NCI-H524 treated with DMSO at 0.1 percent for 48 hours (cell line): Measurements from ENCODE around the gene CAMK2A.
A peak's percentile ranks its signal among the peaks of the same experiment; 100 is the strongest.

Source experiments
- DNase-seq: peaks from one replicate; lab custom pipeline; 2025; lab: John Stamatoyannopoulos, UW

Gene CAMK2A

DNA sequence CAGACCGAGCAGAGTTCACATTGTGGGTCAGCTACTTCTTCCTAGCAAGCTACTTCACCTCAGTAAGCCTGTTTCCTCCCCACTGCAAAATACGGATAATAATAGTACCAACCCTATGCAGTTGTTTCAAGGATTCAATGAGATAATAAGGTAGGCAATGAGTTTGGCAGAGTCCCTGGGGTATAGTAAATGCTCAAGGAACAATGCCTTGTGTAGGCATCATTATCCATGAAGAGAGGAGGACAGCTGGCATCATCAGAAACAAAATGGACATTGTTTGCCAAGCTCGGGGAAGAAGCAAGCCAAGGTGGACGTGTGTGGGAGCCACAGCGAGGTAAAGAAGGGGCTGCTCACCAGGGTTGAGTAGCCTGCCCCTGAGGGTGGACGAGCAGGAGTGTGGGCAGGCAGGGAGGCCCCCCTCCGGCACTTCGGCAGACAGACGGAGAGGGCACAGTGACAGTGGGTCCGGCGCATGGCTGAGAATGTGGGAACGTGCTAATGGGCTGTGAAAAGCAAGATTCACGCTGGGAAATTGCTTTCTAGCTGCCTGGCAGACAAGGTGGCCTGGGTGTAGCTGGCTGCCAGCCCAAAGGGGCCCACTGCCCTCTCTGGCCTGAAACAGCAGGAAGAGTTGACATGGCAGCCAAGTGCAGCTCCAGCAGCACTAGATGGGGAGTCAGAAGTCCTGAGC lies 10.1 kb downstream of the CAMK2A start:
- no peak for DNase-seq

DNA sequence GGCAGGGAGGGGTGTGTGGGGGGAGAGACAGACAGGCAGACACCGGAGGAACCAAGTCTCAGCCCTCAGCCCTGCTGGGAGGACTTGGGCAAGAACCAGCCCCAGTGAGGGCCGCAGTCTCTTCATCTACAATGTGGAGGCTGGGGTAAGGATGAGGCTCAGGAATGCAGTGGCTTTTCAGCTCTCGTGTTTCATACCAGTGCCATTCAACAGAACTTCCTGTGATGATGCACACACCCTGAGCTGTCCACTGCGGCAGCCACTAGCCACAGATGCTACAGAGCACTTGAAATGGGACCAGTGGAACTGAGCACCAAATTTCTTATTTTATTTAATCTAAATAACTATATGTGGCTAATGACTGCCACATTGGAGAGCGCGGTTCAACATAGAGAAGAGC lies 10.7 kb downstream of the CAMK2A start:
- DNase-seq = no peak

- no peak for DNase-seq
These were observed 11.4 kb downstream of the CAMK2A start for GRCh38 chr5:150278046-150278730.

- no peak for DNase-seq
These were observed 12.5 kb downstream of the CAMK2A start for GRCh38 chr5:150277043-150277442.

DNA sequence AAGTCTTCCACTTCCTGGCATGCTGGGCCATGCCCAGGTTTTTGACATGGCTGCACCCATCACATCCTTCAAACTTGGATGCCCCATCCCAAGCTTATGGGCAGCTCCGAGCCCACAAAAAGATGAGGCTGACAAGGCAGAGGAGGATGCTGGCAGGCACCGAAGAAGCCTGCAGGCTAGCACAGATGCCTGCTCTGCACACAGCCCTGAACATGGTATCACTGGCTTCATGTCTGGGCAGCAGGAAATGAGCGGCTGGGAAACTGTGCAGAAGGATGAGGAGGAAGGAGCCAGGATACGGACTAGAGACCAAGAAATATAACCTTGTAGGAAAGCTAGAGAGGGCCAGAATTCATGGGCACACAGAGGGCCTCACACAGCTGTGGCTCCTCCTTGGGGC lies 14.8 kb downstream of the CAMK2A start:
- no peak for DNase-seq

- peak; percentile 48 for DNase-seq
These were observed 17.0 kb downstream of the CAMK2A start for GRCh38 chr5:150272531-150272930.

- no peak for DNase-seq
These were observed 17.6 kb downstream of the CAMK2A start for GRCh38 chr5:150271923-150272322.

GRCh38 chr5:150271296-150271692 lies 18.3 kb downstream of the CAMK2A start:
- DNase-seq = no peak

DNA sequence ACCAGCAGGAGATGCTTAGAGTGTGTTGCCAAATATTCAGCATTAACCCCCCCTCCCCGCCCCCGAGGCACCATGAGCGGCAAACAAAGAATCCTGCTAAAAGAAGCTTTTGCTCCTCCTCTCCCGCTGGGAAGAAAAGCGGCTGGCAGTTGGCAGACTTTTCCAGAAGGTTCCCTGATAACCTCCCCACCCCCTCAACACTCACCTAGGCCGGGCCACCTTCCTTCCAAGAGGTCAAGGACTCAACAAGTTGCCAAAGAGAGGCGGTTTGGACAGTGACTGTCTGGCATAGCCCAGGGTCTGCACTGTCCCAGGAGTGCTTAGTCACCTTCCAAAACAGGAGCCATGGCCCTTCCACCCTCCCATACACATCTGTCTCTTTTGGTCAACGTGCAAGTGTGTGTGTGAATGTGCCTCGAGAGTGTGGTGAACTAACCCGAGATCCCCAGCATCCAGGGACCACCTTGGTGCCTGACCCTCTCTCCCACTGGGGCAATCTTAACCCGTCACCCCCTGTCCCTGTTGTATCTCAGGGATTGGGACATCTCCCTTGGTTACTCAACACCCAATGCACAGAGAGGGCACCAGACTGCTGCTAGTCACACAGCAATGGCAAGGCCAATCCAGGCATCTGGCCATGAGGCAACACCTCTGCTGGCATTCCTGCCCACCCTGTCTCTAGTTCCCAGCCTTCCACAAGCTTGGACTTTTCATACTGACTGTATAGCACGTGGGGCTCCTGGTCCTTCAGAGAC lies 18.9 kb downstream of the CAMK2A start:
- no peak for DNase-seq

GRCh38 chr5:150266871-150267291 lies 22.7 kb downstream of the CAMK2A start:
- no peak for DNase-seq

DNA sequence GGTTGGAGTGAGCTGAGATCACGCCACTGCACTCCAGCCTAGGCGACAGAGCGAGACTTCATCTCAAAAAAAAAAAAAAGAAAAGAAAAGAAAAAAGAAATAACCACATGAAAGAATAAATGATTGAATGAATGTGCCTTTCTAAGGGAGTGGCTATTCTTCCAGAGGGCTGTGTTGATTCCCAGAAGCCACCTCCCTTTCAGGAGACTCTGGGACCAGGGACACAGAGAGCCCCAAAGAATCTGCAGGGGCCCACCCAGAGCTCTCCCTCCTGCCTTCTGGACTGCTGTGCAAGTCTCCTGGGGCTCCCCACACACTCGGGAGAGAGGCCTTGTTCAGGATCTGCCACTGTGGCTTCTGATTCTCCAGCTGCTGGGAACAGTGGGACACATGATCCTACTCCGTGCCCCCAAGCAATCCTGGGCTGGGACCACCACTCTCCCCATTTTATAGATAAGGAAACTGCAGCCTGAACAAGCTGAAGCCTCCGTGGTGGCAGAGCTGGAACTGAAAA lies 23.6 kb downstream of the CAMK2A start:
- no peak for DNase-seq

GRCh38 chr5:150264667-150265603 lies 24.6 kb downstream of the CAMK2A start:
- DNase-seq = no peak

DNA sequence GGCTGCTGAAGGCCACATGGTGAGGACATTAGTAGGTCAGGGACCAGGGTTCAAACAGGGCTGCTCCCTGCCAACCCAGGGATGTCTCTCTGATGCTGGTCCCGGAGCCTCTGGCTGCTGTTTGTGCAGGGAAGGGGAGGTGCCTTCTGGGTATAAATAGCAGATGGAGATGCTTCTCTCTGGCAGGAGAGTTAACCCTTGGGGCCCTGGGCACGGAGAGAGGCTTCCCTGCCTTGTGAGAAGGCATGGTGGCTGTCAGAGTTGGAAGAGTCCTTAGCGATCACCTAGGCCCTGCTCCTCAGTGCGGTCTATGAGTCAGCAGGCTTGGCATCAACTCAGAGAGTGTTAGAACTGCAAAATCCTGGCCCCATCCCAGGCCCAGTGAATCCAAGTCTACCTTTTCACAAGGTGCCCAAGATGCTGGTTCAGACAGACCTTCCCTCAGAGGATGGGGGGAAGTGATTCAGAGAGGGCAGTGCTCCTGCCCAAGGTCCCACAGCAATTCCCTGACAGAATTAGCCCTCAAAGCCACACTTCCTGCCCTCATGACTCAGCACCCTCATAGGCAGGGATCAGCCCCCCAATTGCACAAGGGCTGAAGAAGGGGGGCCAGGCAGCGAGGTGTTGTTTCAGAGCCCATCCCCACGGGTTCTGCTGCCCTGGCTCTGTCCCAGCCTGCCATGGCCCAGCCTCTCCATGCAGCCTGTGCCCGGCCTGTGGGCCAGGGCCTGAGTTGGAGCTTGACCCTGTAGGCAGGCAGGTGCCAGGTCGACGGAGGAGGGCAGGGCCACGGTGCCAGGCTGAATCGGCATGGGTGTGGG lies 25.6 kb downstream of the CAMK2A start:
- no peak for DNase-seq

DNA sequence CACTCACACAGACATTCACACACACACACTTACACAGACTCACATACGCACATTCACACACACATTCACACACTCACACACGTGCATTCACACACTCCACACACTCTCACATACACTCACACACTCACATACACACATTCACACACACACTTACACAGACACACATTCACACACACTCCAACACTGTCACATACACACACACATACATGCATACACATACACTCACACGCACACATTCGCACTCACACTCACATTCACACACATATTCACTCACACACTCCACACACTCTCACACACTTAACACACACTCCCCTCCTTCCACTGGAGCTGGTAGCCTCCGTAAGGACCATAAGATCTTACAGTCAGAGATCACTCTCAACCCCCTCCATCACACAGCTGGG lies 26.2 kb downstream of the CAMK2A start:
- no peak for DNase-seq

DNA sequence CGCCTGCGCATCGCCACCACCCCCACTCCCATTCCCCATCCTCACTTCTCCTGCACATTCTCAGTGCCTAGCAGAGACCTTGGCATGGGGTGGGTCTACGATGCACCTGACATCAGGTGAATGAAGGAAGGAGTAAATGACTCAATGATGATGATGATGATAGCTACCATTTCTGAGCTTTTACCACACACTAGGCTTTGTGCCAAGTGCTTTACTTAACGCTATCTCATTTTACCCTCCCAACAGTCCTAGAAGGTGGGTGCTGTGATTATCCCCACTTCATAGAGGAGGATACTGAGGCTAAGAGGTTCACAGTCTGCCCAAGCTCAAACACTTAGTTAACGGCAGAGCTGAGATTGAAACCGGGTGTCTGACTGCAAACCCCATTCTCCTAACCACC lies 27.1 kb downstream of the CAMK2A start:
- no peak for DNase-seq

DNA sequence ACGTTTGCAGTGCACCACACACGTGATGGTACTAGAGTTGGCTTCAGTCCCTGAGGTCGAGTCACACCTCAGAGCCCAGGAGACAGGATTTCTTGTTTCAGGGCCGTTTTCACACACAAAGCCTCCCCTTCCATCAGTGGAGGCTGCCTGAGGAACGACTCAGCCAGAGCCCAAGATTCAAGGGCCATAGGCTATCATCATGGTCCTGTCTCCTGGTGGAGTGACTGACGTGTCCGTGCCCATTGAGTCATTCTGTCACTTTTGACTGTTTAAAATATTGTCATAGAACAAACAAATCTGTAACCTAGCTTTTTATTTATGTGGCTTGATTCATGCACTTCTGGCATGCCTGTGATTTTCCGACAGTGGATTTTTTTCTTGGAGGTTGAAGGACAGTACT lies 28.3 kb downstream of the CAMK2A start:
- DNase-seq = no peak

DNA sequence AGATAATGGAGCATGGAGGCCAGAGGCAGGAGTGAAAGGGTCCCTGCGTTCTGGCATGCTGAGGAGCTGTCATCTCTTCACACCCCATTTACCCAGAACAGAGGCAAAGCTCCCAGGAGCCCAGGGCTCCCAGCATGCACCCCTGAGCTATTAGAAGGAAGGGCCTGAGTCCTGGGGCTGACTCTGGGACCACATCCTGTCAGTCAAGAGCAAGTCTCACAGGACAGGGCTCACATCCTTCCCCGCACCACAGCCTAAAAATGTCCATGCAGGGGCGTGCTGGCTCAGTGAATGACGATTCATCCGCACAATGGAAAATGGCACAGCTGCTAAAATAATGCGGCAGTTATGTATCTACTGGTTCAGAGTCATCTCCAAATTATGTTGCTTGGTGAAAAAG lies 31.4 kb downstream of the CAMK2A start:
- no peak for DNase-seq

DNA sequence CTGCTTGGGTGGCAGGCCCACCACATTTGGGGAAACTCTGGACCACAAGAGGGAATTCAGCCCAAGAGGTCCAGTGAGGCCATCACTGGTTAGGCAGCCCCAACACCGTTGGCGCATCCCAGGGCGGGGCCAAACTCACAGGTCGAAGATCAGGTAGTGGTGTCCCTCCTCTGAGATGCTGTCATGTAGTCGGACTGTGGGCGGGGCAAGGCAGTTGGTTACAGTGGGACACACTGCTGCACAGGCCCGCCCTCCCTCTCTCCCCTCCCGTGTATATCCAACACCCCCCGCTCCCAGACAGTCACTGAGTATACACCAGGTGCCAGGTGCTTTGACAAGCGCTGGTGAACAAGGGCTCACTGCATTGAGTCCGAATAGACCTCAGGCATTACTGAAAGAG lies 32.1 kb downstream of the CAMK2A start:
- no peak for DNase-seq

DNA sequence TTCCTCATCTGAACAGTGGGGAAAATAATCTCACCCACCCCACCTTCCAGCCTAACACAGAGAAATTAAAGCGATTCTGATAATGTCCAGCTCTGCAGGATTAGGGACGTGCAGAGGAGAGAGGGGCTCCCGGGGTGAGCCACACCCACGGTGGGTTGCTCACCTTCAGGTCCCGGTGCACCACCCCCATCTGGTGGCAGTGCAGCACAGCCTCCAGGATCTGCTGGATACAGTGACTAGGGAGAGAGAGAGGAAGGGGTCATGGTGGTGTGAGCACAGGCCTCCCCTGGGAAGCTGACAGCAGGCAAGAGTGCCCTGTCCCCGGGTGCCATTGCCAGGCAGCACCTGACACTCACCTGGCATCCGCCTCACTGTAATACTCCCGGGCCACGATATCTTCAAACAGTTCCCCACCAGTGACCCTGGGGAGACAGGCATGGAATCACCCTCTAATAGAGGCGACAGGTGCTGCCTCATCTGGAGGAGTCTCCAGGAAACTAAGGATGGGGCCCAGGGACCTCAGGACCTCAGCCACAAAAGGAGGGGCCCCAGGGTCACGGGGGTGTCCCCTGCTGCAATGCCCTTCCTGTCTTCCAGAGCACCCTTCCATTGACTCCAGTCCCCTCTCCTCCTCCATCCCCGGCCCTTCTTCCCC lies 33.0 kb downstream of the CAMK2A start:
- DNase-seq = no peak

DNA sequence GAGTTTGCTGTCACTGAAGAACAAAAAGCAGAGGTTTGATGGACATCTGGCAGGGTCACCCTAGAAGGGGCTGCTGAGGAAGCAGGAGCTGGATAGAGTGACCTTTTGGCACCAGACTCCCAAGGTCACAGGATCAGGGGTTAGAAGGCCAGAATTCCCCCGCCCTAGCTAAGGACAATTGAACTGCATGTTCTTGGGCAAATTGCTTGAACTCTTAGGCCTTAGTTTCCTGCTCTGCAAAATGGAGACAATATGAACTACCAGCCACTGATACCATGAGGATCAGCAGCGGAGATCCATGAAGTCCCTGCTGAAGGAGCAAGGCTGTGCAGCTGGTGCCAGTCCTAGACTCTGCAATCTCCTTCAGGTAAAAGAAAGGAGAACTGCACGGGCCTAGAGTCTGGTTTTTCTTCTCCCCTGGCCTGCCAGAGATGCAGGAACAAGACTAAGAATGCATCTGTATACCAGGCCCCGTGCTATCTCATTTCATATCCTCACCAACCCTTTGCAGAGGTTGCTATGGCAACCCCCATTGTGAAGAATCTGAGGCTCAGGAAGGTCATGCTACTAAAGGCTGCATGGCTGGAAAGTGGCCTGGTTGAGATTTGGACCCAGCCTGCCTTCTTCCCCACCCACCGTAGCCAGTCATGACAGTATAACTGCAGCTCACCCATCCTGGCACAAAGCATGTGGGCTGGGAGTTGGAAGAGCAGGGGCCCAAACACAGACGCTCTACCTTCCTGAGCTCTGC lies 33.7 kb downstream of the CAMK2A start:
- peak; percentile 11 for DNase-seq
